Tibial artery (tissue), 4 donors: Measurements from ENCODE around the gene SYMPK.
A peak's percentile ranks its signal among the peaks of the same experiment; 100 is the strongest.

Source experiments
- DNase-seq, 2 donors: peaks; one replicate each; pipeline ENCODE4 v3.0.0-alpha.2; 2019
- H3K27ac ChIP-seq, 2 donors: fragments of 200-600 bp; sonication (generic) in 1 of 2; 1 replicate in 1 of 2; 2 replicates in 1 of 2; pipeline ENCODE4 v1.5.1; 2018 to 2019; ENCODE audit warnings: mild to moderate bottlenecking in 1 of 2
- H3K27me3 ChIP-seq, 2 donors: fragments of 200-600 bp; sonication (generic) in 1 of 2; one replicate each; pipeline versions ENCODE4 v1.5.1 to v1.6.0; 2016 to 2019
- H3K36me3 ChIP-seq, 3 donors: fragments of 200-600 bp; sonication (generic) in 2 of 3; one replicate each; pipeline ENCODE4 v1.5.1; 2016 to 2019; ENCODE audit warnings: mild to moderate bottlenecking in 2 of 3
- H3K4me1 ChIP-seq, 4 donors: fragments of 200-600 bp; sonication (generic) in 2 of 4; 1 replicate in 3 of 4; 2 replicates in 1 of 4; pipeline ENCODE4 v1.5.1; 2016 to 2019
- H3K4me3 ChIP-seq, 2 donors: fragments of 200-600 bp; sonication (generic) in 1 of 2; 1 replicate in 1 of 2; 2 replicates in 1 of 2; pipeline ENCODE4 v1.5.1; 2018 to 2019; ENCODE audit warnings: mild to moderate bottlenecking in 2 of 2
- H3K9me3 ChIP-seq, 3 donors: fragments of 200-600 bp; sonication (generic) in 1 of 3; one replicate each; pipeline ENCODE4 v1.5.1; 2016 to 2019
- CTCF ChIP-seq, 2 experiments: fragments of 200-600 bp in 1 of 2; fragments of 450-650 bp in 1 of 2; IDR thresholded peaks; one replicate each; pipeline ENCODE4 v1.5.1; 2017 to 2019; ENCODE audit warnings: antibody characterized with exemption in 2 of 2, mild to moderate bottlenecking in 1 of 2, moderate library complexity in 1 of 2
- intact Hi-C: fragments of 100-400 bp; cut with DNase I; formaldehyde crosslinking; loops from one replicate; pipeline ENCODE4 v1.15.0; 2023; ENCODE audit warnings: low total_unique reads

SYMPK gene

GRCh38 chr19:45780448-45781213 lies 82.3 kb downstream of the SYMPK start:
- H3K4me1 ChIP-seq, result peaks cover 8 to 78% (median 49%) of the 10 kb centered on the region in 4 donors
- peak overlapping the region; percentile 76 to 86 for H3K4me3 ChIP-seq
- peaks cover 33 to 45% (median 33%) of the 10 kb centered on the region in 3 donors for H3K36me3 ChIP-seq
- H3K9me3 ChIP-seq, result no peaks in the 10 kb centered on the region
- no peak for TF ChIP-seq CTCF (IDR thresholded peaks at IDR 0.05)
- H3K27me3 ChIP-seq, result no peaks in the 10 kb centered on the region
- intact Hi-C loops, result no loop called here
- H3K27ac ChIP-seq, result peak overlapping the region; percentile 92 to 94
- peak in 1 of 2 donors; percentile 78 for DNase-seq

- Histone ChIP-seq H3K27me3 (no peaks in the 10 kb centered on the region), H3K4me3 (peak overlapping the region; percentile 76 to 86), H3K27ac (peak overlapping the region; percentile 92 to 94), H3K36me3 (peaks cover 30 to 40% (median 31%) of the 10 kb centered on the region in 3 donors), H3K9me3 (no peaks in the 10 kb centered on the region), H3K4me1 (peaks cover 8 to 72% (median 44%) of the 10 kb centered on the region in 4 donors)
- TF ChIP-seq CTCF (IDR thresholded peaks at IDR 0.05), result no peak
- DNase-seq, result no peak
- intact Hi-C loops, result no loop called here
These were observed 82.8 kb downstream of the SYMPK start for GRCh38 chr19:45780146-45780447.

- Histone ChIP-seq H3K36me3 (peaks cover 35 to 40% (median 36%) of the 10 kb centered on the region in 3 donors), H3K9me3 (no peaks in the 10 kb centered on the region), H3K4me1 (peaks cover 8 to 66% (median 38%) of the 10 kb centered on the region in 4 donors), H3K27ac (peak overlapping the region; percentile 92 to 94), H3K4me3 (peak overlapping the region; percentile 76 to 86), H3K27me3 (no peaks in the 10 kb centered on the region)
- intact Hi-C loops, result no loop called here
- peak; percentile 86 to 95 for DNase-seq
- TF ChIP-seq CTCF (IDR thresholded peaks at IDR 0.05), result peak; percentile 54
These were observed 83.5 kb downstream of the SYMPK start for GRCh38 chr19:45779231-45780145.

- intact Hi-C loops, result no loop called here
- peaks cover 37 to 46% (median 37%) of the 10 kb centered on the region in 3 donors for H3K36me3 ChIP-seq
- H3K4me1 ChIP-seq, result peaks cover 0 to 53% (median 24%) of the 10 kb centered on the region in 4 donors
- no peak for TF ChIP-seq CTCF (IDR thresholded peaks at IDR 0.05)
- H3K9me3 ChIP-seq, result no peaks in the 10 kb centered on the region
- no peak overlapping the region for H3K4me3 ChIP-seq
- DNase-seq, result no peak
- no peaks in the 10 kb centered on the region for H3K27me3 ChIP-seq
- H3K27ac ChIP-seq, result peak overlapping the region; percentile 92 to 94
These were observed 84.8 kb downstream of the SYMPK start for GRCh38 chr19:45778010-45778661.

GRCh38 chr19:45777395-45777961 lies 85.5 kb downstream of the SYMPK start:
- intact Hi-C loops, result no loop called here
- no peak overlapping the region for H3K4me3 ChIP-seq
- H3K27me3 ChIP-seq, result no peaks in the 10 kb centered on the region
- H3K27ac ChIP-seq, result no peak overlapping the region
- H3K4me1 ChIP-seq, result peaks cover 0 to 48% (median 22%) of the 10 kb centered on the region in 4 donors
- no peaks in the 10 kb centered on the region for H3K9me3 ChIP-seq
- TF ChIP-seq CTCF (IDR thresholded peaks at IDR 0.05), result no peak
- peaks cover 37 to 52% (median 43%) of the 10 kb centered on the region in 3 donors for H3K36me3 ChIP-seq
- no peak for DNase-seq
